Transverse colon (tissue), 4 donors: Measurements from ENCODE around the gene ALDH3B2. TPM values are rescaled to one million over a fixed set of nuclear protein-coding genes. Genes with fewer than 3 reads are reported as not detected.

Experiments
- DNase-seq: peaks from one replicate; pipeline ENCODE4 v3.0.0-alpha.2; 2019
- H3K27ac ChIP-seq, 4 donors: fragments of 200-600 bp; sonication (generic); 2 replicates each; pipeline ENCODE4 v1.5.1; 2016 to 2018; ENCODE audit warnings: inconsistent platforms in 4 of 4
- H3K27me3 ChIP-seq: fragments of 200-600 bp; sonication (generic); 2 replicates; pipeline ENCODE4 v1.5.1; 2017; ENCODE audit warnings: inconsistent platforms
- H3K36me3 ChIP-seq, 4 donors: fragments of 200-600 bp; sonication (generic); 2 replicates each; pipeline ENCODE4 v1.5.1; 2017 to 2019; ENCODE audit warnings: inconsistent platforms in 4 of 4
- H3K4me1 ChIP-seq, 4 donors: fragments of 200-600 bp; sonication (generic); 2 replicates each; pipeline ENCODE4 v1.5.1; 2017 to 2020; ENCODE audit warnings: inconsistent platforms in 4 of 4
- H3K4me3 ChIP-seq, 4 donors: fragments of 200-600 bp; sonication (generic); 1 replicate in 1 of 4; 2 replicates in 3 of 4; pipeline versions ENCODE4 v1.5.1 to v1.6.1; 2017 to 2019; ENCODE audit warnings: inconsistent platforms in 4 of 4
- H3K9me3 ChIP-seq, 2 donors: fragments of 200-600 bp; sonication (generic); 2 replicates each; pipeline ENCODE4 v1.5.1; 2017 to 2019; ENCODE audit warnings: inconsistent platforms in 2 of 2
- EP300 ChIP-seq: sonication (generic); formaldehyde crosslinking; IDR thresholded peaks from one replicate; pipeline ENCODE4 v1.6.1; 2017; ENCODE audit warnings: antibody characterized with exemption, low read depth
- POLR2A ChIP-seq: fragments of 450-650 bp; IDR thresholded peaks from one replicate; pipeline ENCODE4 v1.6.1; 2016; ENCODE audit warnings: antibody characterized with exemption, mild to moderate bottlenecking, moderate library complexity
- POLR2AphosphoS5 ChIP-seq, 3 donors: sonication (generic); formaldehyde crosslinking; IDR thresholded peaks; one replicate each; pipeline ENCODE4 v1.6.1; 2016; ENCODE audit warnings: antibody characterized with exemption in 3 of 3
- WGBS, 2 donors: methylation state at CpG; one replicate each; pipeline ENCODE4 v1.1.5; 2018; ENCODE audit warnings: low coverage in 1 of 2; 5-methylcytosine and 5-hydroxymethylcytosine counted together
- in situ Hi-C, 4 donors: fragments of 200-750 bp; cut with MboI; loops; one replicate each; pipeline versions ENCODE4 v1.15.0 to v1.15.1; 2017; ENCODE audit warnings: low sequenced_read_pairs in 3 of 4, low pct_ligation_motif_present in 1 of 4, low pct_unique_long_range_greater_than_20kb in 1 of 4
- intact Hi-C: fragments of 100-400 bp; cut with DNase I; formaldehyde crosslinking; loops from one replicate; pipeline ENCODE4 v1.15.1; 2023; ENCODE audit warnings: low total_unique reads
- total RNA-seq, 4 donors: library from RNA; depleted of rRNA; stranded (reverse); fragments of >200 nt; gene quantifications; one replicate each; pipeline ENCODE4 v1.1.0, GENCODE V29; 2016
- TF ChIP-seq, protein P1 (sequence below), 5 experiments: fragments of 200-600 bp in 3 of 5; fragments of 450-650 bp in 2 of 5; sonication (generic) in 3 of 5; IDR thresholded peaks; 1 replicate in 2 of 5; 2 replicates in 3 of 5; pipeline ENCODE4 v1.5.1; 2016 to 2017; ENCODE audit warnings: antibody characterized with exemption in 5 of 5, inconsistent platforms in 3 of 5, mild to moderate bottlenecking in 2 of 5, moderate library complexity in 1 of 5

ALDH3B2 gene
- total RNA-seq, 4 donors from 2014 or later: 13.8 TPM; not detected in 3

DNA sequence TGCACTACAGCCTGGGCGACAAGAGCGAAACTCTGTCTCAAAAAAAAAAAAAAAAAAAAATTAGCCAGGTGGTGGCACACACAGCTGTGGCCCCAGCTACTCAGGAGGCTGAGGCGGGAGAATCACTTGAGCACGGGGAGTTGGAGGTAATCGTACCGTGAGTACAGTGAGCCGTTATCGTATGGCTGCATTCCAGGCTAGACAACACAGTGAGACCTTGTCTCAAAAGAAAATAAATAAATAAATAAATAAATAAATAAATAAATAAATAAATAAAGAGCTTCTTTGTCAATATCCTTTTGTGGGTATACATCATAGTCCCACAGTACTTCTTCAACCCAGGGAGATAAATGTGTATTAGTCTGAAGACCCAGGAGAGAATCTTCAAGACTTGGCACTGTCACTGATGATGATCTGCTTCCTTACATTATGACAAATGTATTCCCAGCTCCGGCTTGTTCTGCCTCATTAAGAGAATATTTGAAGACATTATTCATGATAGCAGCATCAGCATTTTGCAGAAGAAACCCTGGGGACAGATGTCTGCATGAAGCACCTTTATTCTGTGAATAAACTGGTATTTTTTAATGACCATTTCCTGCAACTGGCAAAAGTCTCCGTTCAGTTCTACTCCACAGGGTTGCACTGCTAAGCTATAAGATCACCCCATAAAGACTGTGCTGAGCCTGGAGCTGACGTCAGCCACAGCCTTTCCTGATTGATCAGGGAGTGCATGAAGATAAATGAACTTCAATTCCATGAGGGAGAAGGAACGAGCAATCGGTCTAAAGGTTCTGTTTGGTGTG, 22.2 kb downstream of the ALDH3B2 start:
- Histone ChIP-seq H3K4me3 (no peak overlapping the region), H3K4me1 (peaks cover 0 to 8% (median 6%) of the 10 kb centered on the region in 4 donors), H3K36me3 (no peaks in the 10 kb centered on the region), H3K27me3 (no peaks in the 10 kb centered on the region), H3K27ac (peak overlapping the region in 2 of 4 donors; percentile 18 to 41), H3K9me3 (no peaks in the 10 kb centered on the region)
- intact Hi-C loops: no loop called here
- 42 to 51% methylated on average over 11 to 13 of the region's 13 CpGs for WGBS, 2 donors
- in situ Hi-C loops: no loop called here
- peak; percentile 32 for DNase-seq
- TF ChIP-seq, protein P1, sequence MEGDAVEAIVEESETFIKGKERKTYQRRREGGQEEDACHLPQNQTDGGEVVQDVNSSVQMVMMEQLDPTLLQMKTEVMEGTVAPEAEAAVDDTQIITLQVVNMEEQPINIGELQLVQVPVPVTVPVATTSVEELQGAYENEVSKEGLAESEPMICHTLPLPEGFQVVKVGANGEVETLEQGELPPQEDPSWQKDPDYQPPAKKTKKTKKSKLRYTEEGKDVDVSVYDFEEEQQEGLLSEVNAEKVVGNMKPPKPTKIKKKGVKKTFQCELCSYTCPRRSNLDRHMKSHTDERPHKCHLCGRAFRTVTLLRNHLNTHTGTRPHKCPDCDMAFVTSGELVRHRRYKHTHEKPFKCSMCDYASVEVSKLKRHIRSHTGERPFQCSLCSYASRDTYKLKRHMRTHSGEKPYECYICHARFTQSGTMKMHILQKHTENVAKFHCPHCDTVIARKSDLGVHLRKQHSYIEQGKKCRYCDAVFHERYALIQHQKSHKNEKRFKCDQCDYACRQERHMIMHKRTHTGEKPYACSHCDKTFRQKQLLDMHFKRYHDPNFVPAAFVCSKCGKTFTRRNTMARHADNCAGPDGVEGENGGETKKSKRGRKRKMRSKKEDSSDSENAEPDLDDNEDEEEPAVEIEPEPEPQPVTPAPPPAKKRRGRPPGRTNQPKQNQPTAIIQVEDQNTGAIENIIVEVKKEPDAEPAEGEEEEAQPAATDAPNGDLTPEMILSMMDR (IDR thresholded peaks at IDR 0.05): no peak
- TF ChIP-seq POLR2A (no peak), EP300 (no peak), POLR2AphosphoS5 (IDR thresholded peaks at IDR 0.05) (no peak)

DNA sequence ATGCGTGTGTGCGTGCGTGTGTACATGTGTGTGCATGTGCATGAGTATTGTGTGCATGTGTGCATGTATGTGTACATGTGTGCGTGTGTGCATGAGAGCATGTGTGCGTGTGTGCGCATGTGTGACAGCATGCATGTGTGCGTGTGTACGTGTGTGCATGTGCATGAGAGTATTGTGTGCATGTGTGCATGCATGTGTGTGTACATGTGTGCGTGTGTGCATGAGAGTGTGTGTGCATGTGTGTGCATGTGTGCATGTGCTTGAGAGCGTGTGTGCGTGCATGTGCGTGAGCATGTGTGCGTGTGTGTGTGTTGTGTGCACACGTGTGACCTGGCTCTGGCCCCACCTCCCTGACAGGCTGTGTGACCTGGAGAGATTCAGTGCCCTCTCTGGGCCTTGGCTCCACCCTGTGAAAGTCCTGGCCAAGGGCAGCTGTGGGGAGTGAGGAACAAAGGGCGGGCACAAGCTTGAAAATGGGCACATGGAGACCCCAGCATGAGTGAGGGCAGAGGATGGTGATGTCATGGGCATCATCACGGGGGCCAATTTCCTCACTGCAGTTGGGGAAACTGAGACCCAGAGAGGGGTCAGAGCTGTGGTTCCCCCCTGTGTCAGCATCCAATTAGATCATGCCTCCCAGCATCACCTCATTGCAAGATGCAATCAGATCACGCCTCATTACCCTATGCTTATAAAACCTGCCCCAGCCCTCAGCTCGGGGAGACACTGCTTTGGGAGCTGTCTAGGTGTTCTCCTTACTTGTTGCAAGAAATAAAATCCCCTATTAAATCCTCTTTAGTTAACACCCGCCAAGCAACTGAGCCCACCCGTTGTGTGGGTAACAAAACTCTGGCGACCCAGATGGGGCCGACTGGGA, 24.6 kb downstream of the ALDH3B2 start:
- no peak for DNase-seq
- no peaks in the 10 kb centered on the region for H3K9me3 ChIP-seq
- 67 to 77% methylated on average over 5 to 22 of the region's 22 CpGs for WGBS, 2 donors
- peak overlapping the region; percentile 48 to 79 (median 72) for H3K27ac ChIP-seq
- peak overlapping the region in 3 of 4 donors; percentile 34 to 47 (median 38) for H3K4me3 ChIP-seq
- TF ChIP-seq POLR2AphosphoS5 (IDR thresholded peaks at IDR 0.05) (peak in 2 of 3 donors; percentile 43 to 59), POLR2A (peak; percentile 61), EP300 (no peak)
- TF ChIP-seq, protein P1 (IDR thresholded peaks at IDR 0.05): no peak
- peaks cover 3 to 22% (median 15%) of the 10 kb centered on the region in 4 donors for H3K4me1 ChIP-seq
- no peaks in the 10 kb centered on the region for H3K36me3 ChIP-seq
- no peaks in the 10 kb centered on the region for H3K27me3 ChIP-seq
- intact Hi-C loops: no loop called here
- in situ Hi-C loops: no loop called here

DNA sequence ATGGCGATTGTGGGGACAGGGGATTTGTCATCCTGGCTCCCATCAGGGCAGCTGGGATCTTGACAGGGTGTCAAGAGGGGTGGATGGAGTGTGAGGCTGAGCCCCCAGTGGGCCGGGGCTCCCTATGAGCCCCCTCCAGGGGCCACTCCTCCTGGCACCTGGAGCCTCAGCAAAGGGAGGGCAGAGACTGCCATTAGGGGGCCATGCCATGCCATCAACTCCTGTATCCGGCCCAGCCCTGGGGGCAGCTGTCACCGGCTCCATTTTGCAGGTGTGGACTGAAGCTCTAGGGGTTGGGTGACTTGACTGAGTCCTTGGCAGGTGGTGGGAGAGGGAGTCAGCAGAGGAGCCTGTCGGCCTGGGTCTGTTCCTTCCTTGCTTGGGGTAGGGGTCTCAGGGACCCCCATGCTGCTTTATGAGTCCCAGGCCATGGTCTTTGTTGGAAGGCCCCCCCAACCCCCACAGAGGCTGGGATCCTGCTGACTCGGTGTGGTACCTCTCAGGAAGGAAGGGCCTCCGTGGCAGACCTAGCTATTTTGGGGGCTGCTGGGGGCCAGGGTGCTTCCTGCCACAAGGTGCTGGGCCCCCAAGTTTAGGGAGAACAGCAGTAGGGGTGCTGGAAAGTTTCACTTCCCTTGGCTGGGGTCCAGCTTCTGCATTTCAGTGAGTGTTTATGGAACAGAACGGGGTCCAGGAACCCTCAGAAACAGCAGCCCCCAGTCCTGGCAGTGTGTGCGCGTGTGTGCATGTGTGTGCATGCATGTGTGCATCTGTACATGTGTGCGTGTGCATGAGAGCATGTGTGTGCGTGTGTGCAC, 25.4 kb downstream of the ALDH3B2 start:
- in situ Hi-C loops: no loop called here
- 40 to 70% methylated on average over 1 to 9 of the region's 12 CpGs for WGBS, 2 donors
- Histone ChIP-seq H3K27ac (no peak overlapping the region), H3K4me1 (peaks cover 3 to 22% (median 15%) of the 10 kb centered on the region in 4 donors), H3K27me3 (no peaks in the 10 kb centered on the region), H3K9me3 (no peaks in the 10 kb centered on the region), H3K36me3 (no peaks in the 10 kb centered on the region), H3K4me3 (no peak overlapping the region)
- intact Hi-C loops: no loop called here
- TF ChIP-seq EP300 (no peak), POLR2A (no peak), POLR2AphosphoS5 (IDR thresholded peaks at IDR 0.05) (no peak)
- TF ChIP-seq, protein P1 (IDR thresholded peaks at IDR 0.05): no peak
- DNase-seq: no peak
